Activated naive CD8-positive, alpha-beta T cell (primary cell): ENCODE measurements around the gene TMSB4X.
"Not testable (repeated sequence)": the region's sequence is repeated elsewhere in the genome, so short reads cannot be mapped to it uniquely, and the experiment has no call there.

ENCODE experiments used
- H3K27ac Mint-ChIP-seq: one replicate; pipeline ENCODE4 v1.8.0; 2021; ENCODE audit warnings: mixed read lengths
- H3K27me3 Mint-ChIP-seq: one replicate; pipeline ENCODE4 v1.8.0; 2021; ENCODE audit warnings: mixed read lengths
- H3K36me3 Mint-ChIP-seq: one replicate; pipeline ENCODE4 v1.8.0; 2021; ENCODE audit warnings: mixed read lengths
- H3K4me1 Mint-ChIP-seq: one replicate; pipeline ENCODE4 v1.8.0; 2021; ENCODE audit warnings: low read depth, mixed read lengths
- H3K4me3 Mint-ChIP-seq: one replicate; pipeline ENCODE4 v1.8.0; 2021; ENCODE audit warnings: mild to moderate bottlenecking, mixed read lengths
- H3K9me3 Mint-ChIP-seq: one replicate; pipeline ENCODE4 v1.8.0; 2021; ENCODE audit warnings: low read depth, mixed read lengths

TMSB4X gene

DNA sequence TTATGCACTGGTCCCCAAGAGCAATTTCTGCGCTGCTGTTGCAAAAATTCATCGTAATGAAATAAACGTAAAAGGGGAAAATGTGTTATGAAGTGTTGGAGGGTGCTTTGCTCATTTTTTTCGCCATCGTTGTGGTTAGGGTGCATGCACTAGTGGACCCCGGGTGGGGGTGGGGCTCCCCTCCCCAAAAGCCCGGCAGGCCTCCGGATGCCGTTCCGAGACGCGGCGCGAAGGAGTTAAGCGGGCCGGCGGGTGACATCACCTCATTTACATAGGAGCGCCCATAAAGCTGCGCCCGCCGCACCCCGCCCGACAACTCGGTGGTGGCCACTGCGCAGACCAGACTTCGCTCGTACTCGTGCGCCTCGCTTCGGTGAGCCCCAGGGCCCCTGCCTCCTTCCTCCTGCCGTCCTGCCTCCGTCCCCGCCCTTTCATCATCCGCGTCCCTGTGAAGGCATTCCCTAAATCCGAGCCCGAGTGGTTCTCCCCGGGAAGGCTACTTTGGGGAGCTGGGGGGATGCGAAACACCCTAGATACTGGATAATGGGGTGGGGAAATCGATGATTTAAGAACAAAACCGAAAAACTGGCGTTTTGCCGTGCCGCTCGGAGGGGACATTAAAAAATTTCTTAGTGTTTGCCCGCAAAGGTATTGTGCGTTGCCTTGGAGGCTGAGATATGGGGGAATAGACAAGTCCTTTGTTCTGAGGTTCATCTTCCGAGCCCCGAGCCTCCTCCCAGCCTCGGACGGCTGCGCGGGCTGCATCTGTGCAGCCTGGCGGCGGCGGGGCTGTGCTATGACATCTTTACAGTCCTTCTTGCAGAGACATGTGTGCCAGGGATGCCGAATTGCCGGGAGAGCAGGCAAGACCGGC lies at the start of gene TMSB4X:
TMSB4X (plus strand) TSS at position 315 of the 874 bp plus-strand sequence.
- no peaks in the 10 kb centered on the region for H3K27me3 Mint-ChIP-seq
- peaks cover 13% of the 10 kb centered on the region for H3K36me3 Mint-ChIP-seq
- H3K4me1 Mint-ChIP-seq = peaks cover 46% of the 10 kb centered on the region
- no peaks in the 10 kb centered on the region for H3K9me3 Mint-ChIP-seq
- H3K27ac Mint-ChIP-seq = peak within 1 kb of the TSS; percentile 98
- H3K4me3 Mint-ChIP-seq = peak within 1 kb of the TSS; percentile 96

GRCh38 chrX:12929701-12930100 lies 45.2 kb upstream of the TMSB4X start:
- no peak overlapping the region for H3K27ac Mint-ChIP-seq
- no peak overlapping the region for H3K4me3 Mint-ChIP-seq
- H3K4me1 Mint-ChIP-seq = no peaks in the 10 kb centered on the region
- no peaks in the 10 kb centered on the region for H3K36me3 Mint-ChIP-seq
- no peaks in the 10 kb centered on the region for H3K9me3 Mint-ChIP-seq
- H3K27me3 Mint-ChIP-seq = no peaks in the 10 kb centered on the region

GRCh38 chrX:12930150-12930549 lies 44.8 kb upstream of the TMSB4X start:
- H3K27me3 Mint-ChIP-seq = no peaks in the 10 kb centered on the region
- no peaks in the 10 kb centered on the region for H3K4me1 Mint-ChIP-seq
- no peak overlapping the region for H3K27ac Mint-ChIP-seq
- H3K4me3 Mint-ChIP-seq = no peak overlapping the region
- H3K36me3 Mint-ChIP-seq = no peaks in the 10 kb centered on the region
- H3K9me3 Mint-ChIP-seq = no peaks in the 10 kb centered on the region

DNA sequence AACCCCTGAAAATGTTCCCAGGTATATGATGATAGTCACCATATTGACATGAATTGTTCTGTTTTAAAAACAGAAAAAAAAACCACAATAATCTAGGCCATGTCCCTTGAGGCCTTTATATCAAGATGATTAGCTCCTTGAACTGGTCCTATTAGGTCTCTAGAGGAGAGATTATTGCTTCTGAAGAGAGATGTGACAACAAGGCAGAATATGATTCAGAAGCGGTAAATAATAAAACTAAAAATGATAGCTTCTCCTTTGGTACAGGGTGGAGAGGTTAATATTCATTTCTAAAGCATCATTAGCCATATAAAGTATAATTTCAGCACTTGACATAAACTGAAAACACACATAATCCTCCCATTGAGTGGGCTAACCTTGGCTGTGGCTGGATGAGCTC lies 42.7 kb upstream of the TMSB4X start:
- H3K4me3 Mint-ChIP-seq = no peak overlapping the region
- H3K9me3 Mint-ChIP-seq = no peaks in the 10 kb centered on the region
- no peak overlapping the region for H3K27ac Mint-ChIP-seq
- no peaks in the 10 kb centered on the region for H3K27me3 Mint-ChIP-seq
- H3K4me1 Mint-ChIP-seq = no peaks in the 10 kb centered on the region
- H3K36me3 Mint-ChIP-seq = no peaks in the 10 kb centered on the region

- no peak overlapping the region for H3K4me3 Mint-ChIP-seq
- no peaks in the 10 kb centered on the region for H3K27me3 Mint-ChIP-seq
- H3K36me3 Mint-ChIP-seq = no peaks in the 10 kb centered on the region
- no peaks in the 10 kb centered on the region for H3K4me1 Mint-ChIP-seq
- no peaks in the 10 kb centered on the region for H3K9me3 Mint-ChIP-seq
- no peak overlapping the region for H3K27ac Mint-ChIP-seq
Observed at GRCh38 chrX:12934850-12935249, 40.1 kb upstream of the TMSB4X start.

GRCh38 chrX:12936947-12937346 lies 38.0 kb upstream of the TMSB4X start:
- no peaks in the 10 kb centered on the region for H3K27me3 Mint-ChIP-seq
- H3K9me3 Mint-ChIP-seq = no peaks in the 10 kb centered on the region
- no peak overlapping the region for H3K4me3 Mint-ChIP-seq
- H3K27ac Mint-ChIP-seq = no peak overlapping the region
- H3K4me1 Mint-ChIP-seq = no peaks in the 10 kb centered on the region
- no peaks in the 10 kb centered on the region for H3K36me3 Mint-ChIP-seq

- not testable (repeated sequence) for H3K9me3 Mint-ChIP-seq, H3K36me3 Mint-ChIP-seq, H3K27ac Mint-ChIP-seq, H3K4me1 Mint-ChIP-seq, H3K4me3 Mint-ChIP-seq, H3K27me3 Mint-ChIP-seq
Observed at GRCh38 chrX:12940471-12940870, 34.4 kb upstream of the TMSB4X start.

DNA sequence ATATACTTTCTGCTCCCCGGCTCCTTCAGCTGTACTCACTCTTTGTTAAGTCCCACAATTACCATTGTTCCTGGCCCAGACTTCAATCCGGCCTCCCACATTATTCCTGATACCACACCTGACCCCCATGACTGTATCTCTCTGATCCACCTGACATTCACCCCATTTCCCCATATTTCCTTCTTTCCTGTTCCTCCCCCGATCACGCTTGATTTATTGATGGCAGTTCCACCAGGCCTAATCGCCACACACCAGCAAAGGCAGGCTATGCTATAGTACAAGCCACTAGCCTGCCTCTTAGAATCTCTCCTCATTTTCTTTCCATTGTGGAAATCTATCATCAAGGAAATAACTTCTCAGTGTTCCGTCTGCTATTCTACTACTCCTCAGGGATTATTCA lies 31.3 kb upstream of the TMSB4X start:
- not testable (repeated sequence) for H3K4me3 Mint-ChIP-seq

DNA sequence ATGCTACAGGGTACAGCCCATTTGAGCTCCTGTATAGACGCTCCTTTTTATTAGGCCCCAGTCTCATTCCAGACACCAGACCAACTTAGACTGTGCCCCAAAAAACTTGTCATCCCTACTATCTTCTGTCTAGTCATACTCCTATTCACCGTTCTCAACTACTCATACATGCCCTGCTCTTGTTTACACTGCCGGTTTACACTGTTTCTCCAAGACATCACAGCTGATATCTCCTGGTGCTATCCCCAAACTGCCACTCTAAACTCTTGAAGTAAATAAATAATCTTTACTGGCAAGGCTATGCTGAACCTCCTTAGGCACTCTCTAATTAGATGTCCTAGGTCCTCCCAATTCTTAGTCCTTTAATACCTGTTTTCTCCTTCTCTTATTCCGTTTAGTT lies 30.5 kb upstream of the TMSB4X start:
- not testable (repeated sequence) for H3K27ac Mint-ChIP-seq, H3K36me3 Mint-ChIP-seq
- peaks cover 33% of the 10 kb centered on the region for H3K4me1 Mint-ChIP-seq

More for the DNA sequence above, 31.3 kb upstream of the TMSB4X start:
- H3K27me3 Mint-ChIP-seq, H3K9me3 Mint-ChIP-seq, H3K36me3 Mint-ChIP-seq, H3K27ac Mint-ChIP-seq: not testable (repeated sequence)
- peaks cover 24% of the 10 kb centered on the region for H3K4me1 Mint-ChIP-seq

GRCh38 chrX:12945494-12945893 lies 29.4 kb upstream of the TMSB4X start:
- Mint-ChIP-seq H3K4me3 (no peak overlapping the region), H3K27me3 (no peaks in the 10 kb centered on the region), H3K9me3 (no peaks in the 10 kb centered on the region), H3K36me3 (no peaks in the 10 kb centered on the region), H3K4me1 (peaks cover 43% of the 10 kb centered on the region), H3K27ac (peak overlapping the region; percentile 10)

More for the DNA sequence above, 30.5 kb upstream of the TMSB4X start:
- H3K27me3 Mint-ChIP-seq, H3K9me3 Mint-ChIP-seq, H3K4me3 Mint-ChIP-seq: not testable (repeated sequence)

GRCh38 chrX:12946406-12946805 lies 28.5 kb upstream of the TMSB4X start:
- H3K9me3 Mint-ChIP-seq = no peaks in the 10 kb centered on the region
- H3K4me3 Mint-ChIP-seq = peak overlapping the region; percentile 56
- peaks cover 53% of the 10 kb centered on the region for H3K4me1 Mint-ChIP-seq
- no peaks in the 10 kb centered on the region for H3K27me3 Mint-ChIP-seq
- peak overlapping the region; percentile 96 for H3K27ac Mint-ChIP-seq
- no peaks in the 10 kb centered on the region for H3K36me3 Mint-ChIP-seq

DNA sequence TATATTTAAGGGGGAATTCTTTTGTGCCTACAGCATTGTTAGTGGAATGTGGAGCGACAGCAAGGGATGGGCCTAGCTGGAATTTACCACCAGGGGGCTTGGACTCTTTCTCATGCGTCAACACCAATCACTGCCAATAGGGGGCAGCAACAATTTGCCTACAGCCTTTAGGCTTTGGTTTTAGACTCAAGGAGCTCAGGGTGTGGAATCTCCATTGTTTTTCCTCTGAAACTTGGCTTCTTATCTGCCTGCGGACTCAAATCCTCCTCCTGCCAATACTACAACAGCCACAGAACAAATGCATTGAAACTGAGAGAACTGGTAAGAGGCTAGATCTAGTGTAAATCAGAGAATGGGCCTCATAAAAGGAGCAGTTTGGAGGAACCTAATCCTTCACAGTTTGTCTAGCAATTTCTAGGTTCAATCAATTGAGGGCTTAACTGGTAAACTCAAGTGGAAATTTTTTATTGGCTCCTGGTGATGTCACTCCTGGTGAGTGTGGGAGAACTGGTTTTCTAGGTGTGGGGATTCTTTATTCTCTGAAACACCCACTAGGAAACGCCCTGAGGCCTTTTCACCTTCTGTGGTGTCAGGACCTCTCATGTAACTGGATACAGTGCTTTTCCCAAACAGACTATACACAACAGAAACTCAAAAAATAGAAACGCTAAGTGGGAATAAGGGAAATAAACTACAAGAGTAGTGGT lies 27.9 kb upstream of the TMSB4X start:
- Mint-ChIP-seq H3K27me3 (no peaks in the 10 kb centered on the region), H3K4me3 (peak overlapping the region; percentile 56), H3K9me3 (no peaks in the 10 kb centered on the region), H3K27ac (peak overlapping the region; percentile 96), H3K36me3 (no peaks in the 10 kb centered on the region), H3K4me1 (peaks cover 57% of the 10 kb centered on the region)

DNA sequence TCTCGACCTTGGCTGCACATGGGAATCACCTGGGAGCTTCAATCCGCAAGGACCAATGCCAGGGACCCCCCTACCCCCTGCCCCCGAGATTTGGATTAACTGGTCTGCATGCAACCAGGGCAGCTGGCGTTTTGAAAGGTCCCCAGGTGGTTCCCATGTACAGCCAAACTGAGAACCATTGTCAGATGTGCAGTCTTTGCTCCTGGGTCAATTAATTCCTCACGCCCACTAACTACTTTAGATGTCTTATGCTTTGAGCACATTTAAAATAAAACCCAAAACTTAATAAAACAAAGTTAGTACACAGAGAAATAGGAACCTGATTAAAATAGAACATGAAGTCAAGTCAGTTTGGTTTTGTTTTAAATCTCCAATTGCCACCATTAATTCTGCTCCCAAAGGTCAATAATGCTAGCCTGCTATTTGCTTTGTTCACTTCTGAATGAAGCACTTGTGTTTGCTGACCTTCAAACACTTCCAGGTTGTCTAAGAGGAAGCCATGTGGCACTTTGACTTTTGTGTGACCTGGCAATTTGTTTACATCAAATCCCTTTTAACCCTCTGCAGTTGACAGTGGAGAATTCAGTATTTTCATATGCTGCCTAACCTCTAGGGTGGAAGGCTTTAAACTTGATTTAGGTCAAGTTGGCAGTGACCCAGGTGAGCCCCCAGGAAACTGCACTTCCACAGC lies 27.2 kb upstream of the TMSB4X start:
- Mint-ChIP-seq H3K27me3 (no peaks in the 10 kb centered on the region), H3K9me3 (no peaks in the 10 kb centered on the region), H3K4me1 (peaks cover 62% of the 10 kb centered on the region), H3K36me3 (no peaks in the 10 kb centered on the region), H3K4me3 (peak overlapping the region; percentile 56), H3K27ac (peak overlapping the region; percentile 96)

GRCh38 chrX:12948495-12948894 lies 26.4 kb upstream of the TMSB4X start:
- Mint-ChIP-seq H3K4me3 (peak overlapping the region; percentile 23), H3K9me3 (no peaks in the 10 kb centered on the region), H3K27me3 (no peaks in the 10 kb centered on the region), H3K4me1 (peaks cover 70% of the 10 kb centered on the region), H3K36me3 (no peaks in the 10 kb centered on the region), H3K27ac (peak overlapping the region; percentile 96)
